Cerebellar cortex (tissue), 1 donor: ENCODE data around the gene HMGN4.
"Not testable (repeated sequence)": the region's sequence is repeated elsewhere in the genome, so short reads cannot be mapped to it uniquely, and the experiment has no call there.

ENCODE experiments used
- DNase-seq: peaks from one replicate; pipeline ENCODE4 v3.0.0-alpha.2; 2015; ENCODE audit warnings: low spot score

The HMGN4 gene

DNA sequence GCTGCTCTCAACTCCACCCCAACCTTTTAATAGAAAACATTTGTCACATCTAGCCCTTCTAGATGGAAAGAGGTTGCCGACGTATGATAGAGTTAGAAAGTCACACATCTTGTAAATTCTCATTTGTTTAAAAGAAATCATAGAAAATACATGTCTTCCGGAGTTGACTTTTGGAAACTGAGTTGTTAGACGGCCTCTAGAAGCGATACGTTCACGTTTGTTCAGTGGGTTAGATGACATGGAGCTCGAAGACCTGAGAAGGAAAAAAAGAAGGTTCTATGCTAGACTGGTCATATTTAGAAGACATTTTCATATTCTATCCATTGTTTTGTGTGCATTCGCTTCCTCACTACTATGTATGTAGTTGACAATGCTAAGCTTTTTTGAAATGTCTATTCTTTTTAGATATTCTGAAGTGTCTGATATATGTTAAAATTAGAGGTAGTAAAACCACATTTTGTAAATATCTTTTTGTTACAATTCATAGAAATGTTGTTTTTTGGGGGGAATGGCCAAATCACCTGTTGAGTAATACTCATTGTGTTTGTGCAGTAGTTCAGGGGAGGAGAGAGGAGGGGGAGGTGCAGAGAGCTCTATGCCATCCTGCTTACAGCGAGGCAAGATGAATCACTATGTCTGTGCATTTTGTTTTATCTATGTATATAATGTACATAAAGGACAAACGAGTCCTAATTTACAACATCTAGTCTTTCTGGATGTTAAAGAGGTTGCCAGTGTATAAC is 15.5 kb upstream of the HMGN4 start:
- DNase-seq: peak; percentile 16

DNA sequence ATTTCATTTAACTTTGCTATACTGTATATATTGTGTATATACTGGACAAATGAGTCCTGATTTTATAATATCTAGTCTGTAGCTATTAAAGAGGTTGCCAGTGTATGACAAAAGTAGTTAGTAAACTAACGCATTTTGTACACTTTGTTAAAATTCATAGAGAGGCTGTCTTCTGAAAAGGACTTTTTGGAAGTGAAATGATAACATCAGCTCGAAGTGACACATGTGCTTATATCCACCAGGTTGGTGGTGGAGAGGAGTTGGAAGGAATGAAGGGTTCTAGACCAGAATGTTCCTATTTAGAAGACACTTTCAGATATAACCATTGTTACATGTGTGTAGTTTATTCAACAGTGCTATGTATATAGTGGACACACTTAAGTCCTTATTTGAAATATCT is 13.9 kb upstream of the HMGN4 start:
- not testable (repeated sequence) for DNase-seq

DNA sequence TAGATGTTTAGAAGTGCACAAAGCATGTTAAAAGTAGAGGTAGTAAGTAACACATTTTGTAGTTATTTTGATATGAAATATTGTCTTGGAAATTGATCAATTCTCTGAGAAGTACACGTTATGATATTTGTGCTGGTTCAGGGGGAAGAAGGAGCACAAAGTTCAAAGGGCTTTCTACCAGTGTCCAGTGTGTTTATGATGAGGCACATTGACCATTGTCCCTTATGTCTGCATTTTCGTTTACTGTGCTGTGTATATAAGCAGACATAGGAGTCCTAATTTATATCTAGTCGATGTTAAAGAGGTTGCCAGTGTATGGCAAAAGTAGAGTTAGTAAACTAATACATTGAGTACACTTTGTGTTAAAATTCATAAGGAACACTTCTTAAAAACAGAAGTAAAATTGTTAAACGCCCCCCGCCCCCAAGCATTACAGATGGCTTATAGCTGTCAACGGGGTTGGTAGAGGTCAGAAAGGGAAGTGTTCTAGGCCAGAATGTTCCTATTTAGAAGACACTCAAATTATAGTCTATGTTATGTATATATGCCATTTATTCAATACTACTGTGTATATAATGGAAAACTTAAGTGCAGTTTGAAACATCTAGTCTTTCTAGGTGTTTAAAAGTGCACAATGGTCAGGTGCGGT is 13.3 kb upstream of the HMGN4 start:
- no peak for DNase-seq

DNA sequence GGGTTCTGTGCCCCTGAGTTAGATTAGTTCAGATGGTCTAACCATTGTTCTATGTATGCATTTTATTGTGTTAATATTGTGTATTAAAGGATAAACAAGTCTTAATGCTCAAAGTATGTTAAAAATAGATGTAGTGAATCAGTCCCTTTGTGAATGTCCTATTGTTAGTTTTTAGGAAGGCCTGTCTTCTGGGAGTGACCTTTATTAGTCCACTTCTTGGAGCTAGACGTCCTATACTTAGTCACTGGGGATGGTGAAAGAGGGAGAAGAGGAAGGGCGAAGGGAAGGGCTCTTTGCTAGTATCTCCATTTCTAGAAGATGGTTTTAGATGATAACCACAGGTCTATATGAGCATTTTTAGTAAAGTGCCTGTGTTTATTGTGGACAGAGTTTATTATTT is 12.3 kb upstream of the HMGN4 start:
- no peak for DNase-seq

DNA sequence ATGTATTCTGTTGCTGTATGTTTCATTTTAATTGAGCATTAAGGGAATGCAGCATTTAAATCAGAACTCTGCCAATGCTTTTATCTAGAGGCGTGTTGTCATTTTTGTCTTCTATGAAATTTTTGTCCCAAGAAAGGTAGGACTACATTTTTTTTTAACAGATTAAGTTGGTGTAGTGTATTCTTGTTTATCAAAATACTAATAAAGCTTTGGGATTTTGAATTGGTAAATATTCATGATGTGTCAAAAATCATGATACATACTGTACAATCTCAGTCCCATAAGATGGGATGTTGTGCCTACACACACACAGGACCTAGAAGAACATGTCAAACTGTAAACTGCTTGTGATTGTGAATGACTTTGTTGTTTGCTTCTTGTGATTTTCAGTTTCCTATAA is 11.2 kb upstream of the HMGN4 start:
- no peak for DNase-seq

DNA sequence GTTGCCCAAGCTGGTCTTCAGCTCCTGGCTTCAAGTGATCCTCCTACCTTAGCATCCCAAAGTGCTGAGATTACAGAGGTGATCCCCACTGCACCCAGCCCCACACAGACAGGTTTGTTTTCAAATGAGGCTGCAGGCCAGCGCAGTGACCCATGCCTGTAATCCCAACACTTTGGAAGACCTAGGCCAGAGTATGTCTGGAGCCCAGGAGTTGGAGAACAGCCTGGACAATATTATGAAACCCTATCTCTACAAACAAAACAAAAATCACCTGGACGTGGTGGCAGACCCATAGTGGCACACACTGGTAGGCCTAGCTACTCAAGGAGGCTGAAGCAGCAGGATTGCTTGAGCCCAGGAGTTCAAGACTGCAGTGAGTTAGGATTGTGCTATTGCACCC is 8.0 kb upstream of the HMGN4 start:
- no peak for DNase-seq

DNA sequence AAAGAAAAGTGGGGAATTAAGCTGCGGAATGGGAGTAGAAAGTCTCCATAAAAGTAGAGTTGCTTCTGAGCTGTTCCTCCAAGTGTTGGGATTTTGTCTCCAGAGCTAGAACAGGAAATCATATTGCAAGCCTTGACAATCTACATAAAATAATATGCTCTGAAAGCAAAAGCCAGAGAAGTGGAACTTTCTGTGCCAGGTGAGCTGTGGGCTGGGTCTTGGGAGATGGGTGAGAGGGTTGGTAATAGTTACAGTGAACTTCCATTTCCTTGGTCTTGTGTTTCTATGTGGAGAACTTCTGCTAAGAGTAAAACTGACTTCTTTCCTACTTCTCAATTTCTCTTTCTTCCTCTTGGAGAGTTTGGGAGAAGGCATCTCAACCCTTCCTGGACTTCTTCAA is 6.3 kb upstream of the HMGN4 start:
- DNase-seq: peak; percentile 29

DNA sequence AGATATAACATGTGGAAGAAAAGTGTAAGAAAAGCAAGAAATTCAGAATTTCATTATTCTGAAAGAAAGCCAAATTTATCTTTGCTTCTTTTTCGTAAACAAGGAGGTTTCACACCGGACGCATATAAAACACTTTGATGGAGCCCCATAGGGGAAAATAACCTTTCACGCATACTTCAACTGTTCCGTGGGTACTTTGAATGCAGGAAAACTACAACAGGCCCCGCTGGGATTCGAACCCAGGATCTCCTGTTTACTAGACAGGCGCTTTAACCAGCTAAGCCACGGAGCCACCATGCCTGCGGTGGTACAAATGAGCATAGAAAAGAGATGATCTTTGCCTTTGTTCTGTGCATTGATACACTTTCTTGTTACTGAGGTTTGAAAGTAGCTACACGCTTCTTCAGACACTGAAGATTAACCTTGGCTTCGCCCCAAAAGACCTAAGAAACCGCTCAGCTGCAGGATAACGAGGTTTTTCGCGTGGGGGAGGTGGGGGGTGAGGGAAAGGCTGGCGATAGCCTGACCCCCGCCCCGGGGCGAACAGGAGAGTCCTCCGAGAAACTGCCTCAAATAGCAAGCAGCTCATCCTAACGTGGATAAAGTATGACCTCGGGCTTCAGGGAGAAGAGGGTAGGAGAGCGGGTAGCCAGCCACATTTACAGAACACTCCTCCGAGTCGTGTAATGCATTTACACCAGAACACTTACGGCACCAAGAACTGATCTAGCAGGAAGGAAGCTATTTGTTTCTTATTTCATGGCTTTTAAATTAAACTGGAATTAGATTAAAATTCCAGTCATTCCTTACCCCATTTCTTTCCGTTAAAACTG is 5.3 kb upstream of the HMGN4 start:
- DNase-seq: peak; percentile 97

DNA sequence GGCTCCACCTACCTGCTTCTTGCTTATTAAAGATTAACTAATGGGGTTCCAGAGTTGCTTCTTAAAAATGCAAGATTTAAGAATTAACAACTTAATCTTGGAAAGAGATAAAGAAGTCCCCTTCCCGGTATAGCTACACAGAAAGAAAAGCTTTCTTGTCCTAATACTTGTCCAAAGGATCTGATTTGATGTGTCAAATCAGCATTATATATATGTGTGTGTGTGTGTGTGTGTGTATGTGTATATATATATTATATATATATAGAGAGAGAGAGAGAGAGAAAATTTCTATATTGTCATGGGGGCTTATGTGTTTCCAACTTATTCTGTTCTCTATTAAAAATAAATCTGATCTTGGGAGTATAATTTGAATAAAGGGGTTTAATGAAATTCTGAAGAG is 4.6 kb upstream of the HMGN4 start:
- DNase-seq: no peak

DNA sequence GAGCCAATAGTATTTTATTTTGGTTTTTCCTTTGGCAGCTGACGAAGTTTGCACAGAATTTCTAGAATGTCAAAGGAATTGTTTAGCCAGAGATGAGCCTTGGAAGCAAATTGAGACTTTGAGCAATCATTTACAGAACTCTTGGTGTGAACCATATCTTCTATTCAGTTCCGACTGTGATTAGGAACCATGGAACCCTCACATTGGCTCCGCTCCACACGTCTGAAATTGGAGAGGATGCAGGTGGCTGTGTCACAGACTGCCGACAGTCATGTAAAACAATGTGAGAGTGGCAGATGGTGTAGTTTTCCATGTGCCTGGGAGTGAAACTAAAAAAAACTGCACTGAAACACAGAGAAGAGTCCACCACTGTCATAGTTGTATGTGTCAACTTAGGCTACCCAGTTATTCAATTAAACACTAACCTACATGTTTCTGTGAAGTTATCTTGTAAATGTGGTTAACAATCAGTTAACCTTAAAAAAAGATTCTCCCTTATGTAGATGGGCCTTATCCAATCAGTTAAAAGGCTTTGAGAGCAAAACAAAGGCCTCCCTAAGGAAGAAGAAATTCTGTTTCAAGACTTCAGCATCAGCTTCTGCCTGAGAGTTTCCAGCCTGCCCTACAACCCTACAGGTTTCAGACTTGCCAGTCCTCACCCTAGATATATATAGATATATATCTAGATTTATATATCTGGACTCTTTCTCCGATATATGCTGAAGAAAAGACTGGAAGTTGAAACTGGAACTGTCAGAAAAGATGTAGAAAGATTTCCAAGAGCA is 3.3 kb upstream of the HMGN4 start:
- DNase-seq: peak; percentile 70

DNA sequence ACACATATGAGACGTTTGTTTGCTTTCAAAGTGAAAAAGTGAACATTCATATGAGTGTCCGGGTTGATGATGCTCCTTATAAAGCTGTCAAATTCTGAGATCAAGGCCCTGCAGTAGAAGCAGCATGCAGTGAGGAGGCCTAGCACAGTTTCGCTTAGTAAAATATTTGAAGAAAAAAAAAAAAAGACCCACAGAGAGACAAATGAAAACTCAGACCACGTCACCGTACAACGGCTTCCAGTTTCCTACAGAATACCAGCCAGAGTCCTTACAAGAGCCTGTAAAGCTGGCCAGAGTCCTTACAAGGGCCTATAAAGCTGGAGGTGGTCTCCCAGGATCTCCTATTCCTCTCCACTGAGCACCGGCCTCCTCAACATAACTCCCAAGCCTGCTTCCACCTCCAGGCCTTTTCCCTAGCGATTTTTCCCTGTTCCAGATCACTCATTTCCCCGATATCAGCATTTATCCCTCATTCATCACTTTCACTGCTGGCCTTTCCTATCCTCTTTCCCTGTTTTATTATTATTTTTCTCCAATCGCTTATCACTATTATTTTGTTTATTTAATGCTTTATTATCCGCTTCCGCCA is 1.5 kb upstream of the HMGN4 start:
- peak; percentile 82 for DNase-seq

DNA sequence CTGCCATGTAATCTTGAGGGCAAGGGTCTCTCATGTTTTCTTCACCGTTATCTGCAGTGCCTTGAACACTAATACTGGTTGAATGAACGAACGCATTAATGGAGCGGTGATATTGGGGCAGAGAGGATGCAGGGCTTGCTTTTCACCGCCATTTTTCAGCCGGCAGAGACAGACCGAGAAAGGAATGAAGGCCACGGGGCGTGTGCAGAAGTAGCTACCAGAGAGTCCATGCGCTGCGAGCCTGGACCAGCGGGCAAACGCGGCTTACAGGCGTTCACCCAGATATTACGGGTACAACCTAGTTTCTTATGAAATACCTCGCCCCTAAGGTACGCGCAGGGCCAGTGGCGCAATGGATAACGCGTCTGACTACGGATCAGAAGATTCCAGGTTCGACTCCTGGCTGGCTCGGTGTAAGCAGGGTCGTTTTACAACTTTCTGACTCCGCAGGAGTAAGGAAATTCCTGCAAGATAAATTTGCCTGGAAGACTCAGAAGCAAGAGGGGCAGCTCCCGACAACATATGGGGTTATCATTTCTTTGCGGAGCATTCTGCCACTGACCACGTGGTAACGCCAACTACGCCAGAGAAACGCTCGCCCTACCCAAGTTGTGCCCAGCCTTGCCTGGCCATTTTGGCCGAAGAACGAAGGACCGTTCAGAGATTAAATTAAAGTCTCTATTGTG is 863 bp upstream of the HMGN4 start:
- peak; percentile 97 for DNase-seq

DNA sequence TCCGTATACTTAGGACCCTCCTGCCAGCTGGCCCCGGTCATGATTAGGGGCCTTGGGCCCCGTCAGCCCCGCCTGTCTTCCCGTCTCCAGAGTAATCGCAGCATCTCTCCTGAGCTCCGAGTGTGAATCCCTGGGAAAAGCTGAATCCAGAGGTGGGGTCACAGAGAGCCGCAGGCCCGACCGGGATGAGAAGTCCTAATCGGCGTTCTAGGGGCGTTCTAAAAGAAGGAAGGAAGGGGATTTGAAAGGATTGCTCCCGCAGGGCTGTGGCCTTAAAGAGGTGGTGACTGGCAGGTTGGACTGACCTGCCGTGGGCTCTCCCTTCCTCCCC is 371 bp downstream of the HMGN4 start:
- no peak for DNase-seq

DNA sequence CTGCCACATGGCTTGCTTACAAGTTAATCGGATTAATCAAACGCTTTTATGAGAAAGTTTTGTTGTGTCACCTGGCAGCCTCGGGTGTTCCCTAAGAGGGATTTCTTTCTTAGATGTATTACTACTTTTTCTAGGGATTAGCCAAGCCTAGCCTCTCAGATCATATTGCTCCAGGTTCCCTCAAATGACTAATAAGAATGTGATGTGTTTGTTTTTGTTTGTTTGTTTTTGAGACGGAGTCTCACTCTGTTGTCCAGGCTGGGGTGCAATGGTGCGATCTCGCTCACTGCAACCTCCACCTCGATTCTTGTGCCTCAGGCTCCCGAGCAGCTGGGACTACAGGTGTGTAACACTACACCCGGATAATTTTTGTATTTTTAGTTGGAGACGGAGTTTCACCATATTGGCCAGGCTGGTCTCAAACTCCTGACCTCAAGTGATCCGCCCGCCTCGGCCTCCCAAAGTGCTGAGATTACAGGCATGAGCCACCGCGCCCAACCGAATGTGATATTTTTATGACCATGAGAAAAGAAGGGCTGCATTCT is 977 bp downstream of the HMGN4 start:
- DNase-seq: peak; percentile 30

DNA sequence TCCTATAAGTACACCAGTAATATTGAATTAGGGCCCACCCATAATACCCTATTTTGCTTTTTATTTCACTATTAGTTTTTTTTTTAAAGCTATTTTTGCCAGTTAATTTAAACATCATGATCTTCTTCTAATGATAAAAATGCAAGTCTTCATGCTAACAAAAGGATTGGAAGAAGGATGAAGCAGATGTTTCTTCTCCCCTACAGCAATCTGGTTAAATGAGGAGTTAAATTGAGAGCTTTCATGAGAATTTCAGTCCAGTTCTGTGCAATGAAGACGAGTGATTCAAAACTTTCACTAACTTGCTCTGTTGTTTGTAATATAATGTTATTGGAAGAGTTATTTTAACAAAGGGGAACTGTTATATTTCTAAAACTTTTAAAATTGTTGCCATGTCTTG is 3.4 kb downstream of the HMGN4 start:
- DNase-seq: no peak

DNA sequence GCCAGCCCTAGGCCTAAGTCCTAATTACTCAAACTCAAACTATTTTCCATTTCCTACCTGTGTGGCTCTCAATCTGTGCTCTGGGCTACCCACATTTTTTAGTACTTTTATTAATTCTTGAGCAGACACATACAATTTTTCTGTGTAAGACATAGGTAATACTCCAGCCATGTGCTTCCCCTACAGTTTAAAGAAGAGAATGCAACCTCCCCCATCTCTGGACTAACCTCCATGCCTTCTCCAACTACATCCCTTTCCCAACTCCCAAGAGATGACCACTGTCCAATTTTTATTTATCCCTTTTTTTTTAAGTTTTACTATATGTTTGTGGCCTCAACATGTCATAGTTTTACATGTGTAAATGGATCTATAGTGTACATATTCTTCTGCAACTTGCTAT is 5.8 kb downstream of the HMGN4 start:
- peak; percentile 24 for DNase-seq

DNA sequence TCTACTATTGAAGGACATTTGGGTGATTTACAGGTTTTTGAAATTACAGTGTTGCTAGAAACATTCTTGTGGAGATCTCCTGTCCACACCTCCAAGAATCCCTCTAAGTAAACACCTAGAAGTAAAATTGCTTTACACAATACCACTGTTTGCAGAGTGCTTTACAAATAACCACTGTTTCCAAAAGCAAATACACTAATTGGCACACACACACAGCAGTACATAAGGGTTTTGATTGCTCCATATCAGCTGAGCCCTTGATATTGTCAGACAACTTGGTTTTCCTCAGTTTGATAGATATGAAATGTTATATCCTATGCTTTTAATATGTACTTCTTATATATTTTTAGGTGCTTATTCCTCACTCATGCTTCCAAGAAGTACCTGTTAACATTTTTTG is 6.3 kb downstream of the HMGN4 start:
- no peak for DNase-seq

DNA sequence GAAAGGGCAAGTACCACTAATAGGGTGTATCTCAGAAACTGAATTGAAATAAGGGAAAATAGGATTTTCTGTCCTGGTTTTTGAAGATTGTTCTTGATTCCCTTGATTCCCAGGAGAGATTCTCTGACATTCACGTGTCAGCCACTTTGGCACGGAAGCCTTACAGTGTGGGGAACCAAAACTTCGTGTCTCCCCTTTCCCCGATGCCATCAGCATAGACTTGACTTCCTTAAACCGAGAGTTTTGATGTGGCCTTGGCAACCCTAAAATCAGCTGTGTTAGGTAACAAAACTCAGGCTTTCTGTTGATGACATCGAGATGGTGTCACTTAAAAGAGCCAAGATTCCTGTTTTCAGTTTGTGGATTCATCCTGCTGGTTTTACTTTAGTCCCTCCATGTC is 7.5 kb downstream of the HMGN4 start:
- DNase-seq: no peak

DNA sequence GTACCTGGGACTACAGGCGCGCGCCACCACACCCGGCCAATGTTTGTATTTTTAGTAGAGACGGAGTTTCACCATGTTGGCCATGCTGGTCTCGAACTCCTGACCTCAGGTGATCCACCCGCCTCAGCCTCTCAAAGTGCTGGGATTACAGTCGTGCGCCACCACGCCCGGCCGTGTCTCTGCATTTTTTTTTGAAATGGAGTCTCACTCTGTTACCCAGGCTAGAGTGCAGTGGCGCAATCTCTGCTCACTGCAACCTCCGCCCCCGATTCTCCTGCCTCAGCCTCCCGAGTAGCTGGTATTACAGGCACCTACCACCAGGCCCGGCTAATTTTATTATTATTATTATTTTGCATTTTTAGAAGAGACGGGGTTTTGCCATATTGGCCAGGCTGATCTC is 9.2 kb downstream of the HMGN4 start:
- not testable (repeated sequence) for DNase-seq

DNA sequence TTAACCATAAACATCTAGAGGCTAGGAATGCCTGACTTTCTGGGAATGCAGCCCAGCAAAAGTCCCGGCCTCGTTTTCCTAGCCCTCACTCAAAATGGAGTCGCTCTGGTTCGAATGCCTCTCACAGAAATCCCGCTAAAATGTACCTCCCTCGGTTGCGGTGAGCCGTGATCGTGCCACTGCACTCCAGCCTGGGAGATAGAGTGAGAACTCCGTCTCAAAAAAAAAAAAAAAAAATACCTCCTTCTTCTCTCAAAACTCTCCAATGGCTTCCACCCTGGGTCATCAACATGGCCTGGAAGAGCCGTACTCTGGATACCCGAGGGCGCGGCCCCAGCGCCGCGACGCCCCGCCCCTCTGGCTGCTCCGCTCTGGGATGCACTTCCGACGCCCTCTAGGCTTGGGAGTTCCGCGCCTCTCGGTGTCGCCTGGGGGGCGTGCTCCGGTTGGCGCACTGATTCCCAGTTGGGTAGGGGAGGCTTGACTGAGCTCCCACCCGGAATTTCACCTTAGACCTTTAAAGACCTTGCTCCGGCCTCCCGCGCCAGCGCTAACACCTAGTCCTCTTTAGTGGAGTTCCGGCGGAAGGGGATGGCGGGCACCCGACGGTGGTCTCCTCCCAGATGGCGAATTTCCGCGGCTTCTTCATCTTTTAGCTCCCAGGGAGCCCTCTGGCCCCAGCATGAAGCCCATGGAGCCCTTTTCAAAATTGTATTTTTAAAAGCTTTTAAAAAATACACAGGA is 12.3 kb downstream of the HMGN4 start:
- no peak for DNase-seq
